Stomach smooth muscle (tissue), 2 donors: ENCODE data around the gene CCDC174.

Experiments
- H3K27ac ChIP-seq: one replicate; pipeline ENCODE4 v1.7.0; 2013; ENCODE audit warnings: mild to moderate bottlenecking, low read length, inconsistent platforms
- H3K27me3 ChIP-seq, 2 donors: one replicate each; pipeline ENCODE4 v1.7.0; 2013; ENCODE audit warnings: low read length in 2 of 2; ENCODE audit not compliant: insufficient read depth in 2 of 2, control insufficient read depth in 1 of 2
- H3K36me3 ChIP-seq, 2 donors: one replicate each; pipeline ENCODE4 v1.7.0; 2013; ENCODE audit warnings: low read length in 2 of 2; ENCODE audit not compliant: control insufficient read depth in 2 of 2, insufficient read depth in 2 of 2
- H3K4me1 ChIP-seq: one replicate; pipeline ENCODE4 v1.7.0; 2013; ENCODE audit warnings: low read length; ENCODE audit not compliant: control insufficient read depth, insufficient read depth
- H3K4me3 ChIP-seq, 2 donors: one replicate each; pipeline ENCODE4 v1.7.0; 2013; ENCODE audit warnings: low read length in 2 of 2
- H3K9ac ChIP-seq, 2 donors: one replicate each; pipeline ENCODE4 v1.7.0; 2013; ENCODE audit warnings: low read length in 2 of 2, mild to moderate bottlenecking in 1 of 2
- H3K9me3 ChIP-seq, 2 donors: one replicate each; pipeline ENCODE4 v1.7.0; 2013; ENCODE audit warnings: low read length in 2 of 2; ENCODE audit not compliant: control insufficient read depth in 2 of 2
- donor health status: healthy.
- donor health status: Pancreatic carcinoma.

The CCDC174 gene

GRCh38 chr3:14627815-14628214 is 23.7 kb upstream of the CCDC174 start:
- Histone ChIP-seq H3K27me3 (peaks cover 4 to 7% of the 10 kb centered on the region in 2 donors), H3K27ac (no peak overlapping the region), H3K9me3 (peaks cover 0 to 8% of the 10 kb centered on the region in 2 donors), H3K36me3 (no peaks in the 10 kb centered on the region), H3K9ac (no peak overlapping the region), H3K4me1 (no peaks in the 10 kb centered on the region), H3K4me3 (no peak overlapping the region)

GRCh38 chr3:14628406-14628805 is 23.2 kb upstream of the CCDC174 start:
- Histone ChIP-seq H3K4me1 (no peaks in the 10 kb centered on the region), H3K4me3 (no peak overlapping the region), H3K27ac (no peak overlapping the region), H3K9ac (no peak overlapping the region), H3K27me3 (peaks cover 4 to 7% of the 10 kb centered on the region in 2 donors), H3K36me3 (no peaks in the 10 kb centered on the region), H3K9me3 (peaks cover 0 to 8% of the 10 kb centered on the region in 2 donors)

GRCh38 chr3:14630404-14631100 is 21.0 kb upstream of the CCDC174 start:
- Histone ChIP-seq H3K36me3 (no peaks in the 10 kb centered on the region), H3K9me3 (peaks cover 0 to 8% of the 10 kb centered on the region in 2 donors), H3K4me3 (no peak overlapping the region), H3K27ac (no peak overlapping the region), H3K9ac (no peak overlapping the region), H3K4me1 (no peaks in the 10 kb centered on the region), H3K27me3 (peaks cover 4 to 11% of the 10 kb centered on the region in 2 donors)

GRCh38 chr3:14631101-14631497 is 20.5 kb upstream of the CCDC174 start:
- peaks cover 0 to 8% of the 10 kb centered on the region in 2 donors for H3K9me3 ChIP-seq
- H3K4me1 ChIP-seq, result no peaks in the 10 kb centered on the region
- no peak overlapping the region for H3K9ac ChIP-seq
- no peaks in the 10 kb centered on the region for H3K36me3 ChIP-seq
- H3K27ac ChIP-seq, result no peak overlapping the region
- H3K4me3 ChIP-seq, result no peak overlapping the region
- H3K27me3 ChIP-seq, result peaks cover 8 to 17% of the 10 kb centered on the region in 2 donors

GRCh38 chr3:14631687-14632441 is 19.7 kb upstream of the CCDC174 start:
- no peak overlapping the region for H3K27ac ChIP-seq
- peaks cover 14 to 19% of the 10 kb centered on the region in 2 donors for H3K27me3 ChIP-seq
- H3K9ac ChIP-seq, result no peak overlapping the region
- peaks cover 1 to 8% of the 10 kb centered on the region in 2 donors for H3K9me3 ChIP-seq
- H3K4me3 ChIP-seq, result no peak overlapping the region
- no peaks in the 10 kb centered on the region for H3K4me1 ChIP-seq
- no peaks in the 10 kb centered on the region for H3K36me3 ChIP-seq

- H3K36me3 ChIP-seq, result no peaks in the 10 kb centered on the region
- no peak overlapping the region for H3K9ac ChIP-seq
- H3K4me1 ChIP-seq, result no peaks in the 10 kb centered on the region
- H3K4me3 ChIP-seq, result no peak overlapping the region
- H3K27me3 ChIP-seq, result peaks cover 17 to 21% of the 10 kb centered on the region in 2 donors
- no peak overlapping the region for H3K27ac ChIP-seq
- peaks cover 3 to 8% of the 10 kb centered on the region in 2 donors for H3K9me3 ChIP-seq
Observed at GRCh38 chr3:14632442-14632930, 19.1 kb upstream of the CCDC174 start.

- peaks cover 3% of the 10 kb centered on the region in 2 donors for H3K9me3 ChIP-seq
- no peaks in the 10 kb centered on the region for H3K36me3 ChIP-seq
- H3K27ac ChIP-seq, result no peak overlapping the region
- H3K27me3 ChIP-seq, result peaks cover 17 to 21% of the 10 kb centered on the region in 2 donors
- no peak overlapping the region for H3K9ac ChIP-seq
- H3K4me1 ChIP-seq, result no peaks in the 10 kb centered on the region
- no peak overlapping the region for H3K4me3 ChIP-seq
Observed at GRCh38 chr3:14633417-14633816, 18.1 kb upstream of the CCDC174 start.

GRCh38 chr3:14633819-14634424 is 17.6 kb upstream of the CCDC174 start:
- Histone ChIP-seq H3K27ac (no peak overlapping the region), H3K4me3 (no peak overlapping the region), H3K36me3 (no peaks in the 10 kb centered on the region), H3K27me3 (peaks cover 20 to 21% of the 10 kb centered on the region in 2 donors), H3K9ac (no peak overlapping the region), H3K4me1 (no peaks in the 10 kb centered on the region), H3K9me3 (peaks cover 0 to 3% of the 10 kb centered on the region in 2 donors)

GRCh38 chr3:14634763-14635400 is 16.7 kb upstream of the CCDC174 start:
- peaks cover 0 to 3% of the 10 kb centered on the region in 2 donors for H3K9me3 ChIP-seq
- peaks cover 19 to 26% of the 10 kb centered on the region in 2 donors for H3K27me3 ChIP-seq
- no peaks in the 10 kb centered on the region for H3K36me3 ChIP-seq
- H3K27ac ChIP-seq, result no peak overlapping the region
- no peak overlapping the region for H3K9ac ChIP-seq
- H3K4me3 ChIP-seq, result no peak overlapping the region
- H3K4me1 ChIP-seq, result no peaks in the 10 kb centered on the region

- Histone ChIP-seq H3K36me3 (no peaks in the 10 kb centered on the region), H3K27me3 (peaks cover 29 to 32% of the 10 kb centered on the region in 2 donors), H3K27ac (no peak overlapping the region), H3K4me1 (no peaks in the 10 kb centered on the region), H3K9ac (no peak overlapping the region), H3K4me3 (no peak overlapping the region), H3K9me3 (peaks cover 0 to 3% of the 10 kb centered on the region in 2 donors)
Observed at GRCh38 chr3:14636496-14637087, 15.0 kb upstream of the CCDC174 start.
